ENCODE results near the gene TRAF2.

TRAF2 gene

GRCh38 chr9:136847088-136847825 lies 39.1 kb upstream of the TRAF2 start:
- DNase-seq (ENCODE audit: low read depth in 2 of 3, low spot score in 2 of 3) = no peak

GRCh38 chr9:136847826-136848392 lies 38.4 kb upstream of the TRAF2 start:
- peak; percentile 60 to 72 (median 69) for DNase-seq (ENCODE audit: low read depth in 2 of 3, low spot score in 2 of 3)

GRCh38 chr9:136848393-136849037 lies 37.8 kb upstream of the TRAF2 start:
- no peak for DNase-seq (ENCODE audit: low read depth in 2 of 3, low spot score in 2 of 3)

GRCh38 chr9:136849038-136849959 lies 37.0 kb upstream of the TRAF2 start, which contains the start of gene PHPT1:
Gene PHPT1, plus strand, starts transcription at chr9:136849409. Its CDS starts 22 bp downstream, at chr9:136849431.
- DNase-seq (ENCODE audit: low read depth in 2 of 3, low spot score in 2 of 3) = peak; percentile 87 to 95 (median 93)

- no peak for DNase-seq (ENCODE audit: low read depth in 2 of 3, low spot score in 2 of 3)
Observed at GRCh38 chr9:136849960-136850865, 36.1 kb upstream of the TRAF2 start.

- no peak for DNase-seq (ENCODE audit: low read depth in 2 of 3, low spot score in 2 of 3)
Observed at GRCh38 chr9:136850866-136851775, 35.2 kb upstream of the TRAF2 start.

- no peak for DNase-seq (ENCODE audit: low read depth in 2 of 3, low spot score in 2 of 3)
Observed at GRCh38 chr9:136851941-136852663, 34.2 kb upstream of the TRAF2 start, which contains the start of gene MAMDC4. Gene MAMDC4, plus strand, starts transcription at chr9:136852346. Its CDS starts 71 bp downstream, at chr9:136852417.

GRCh38 chr9:136852664-136853595 lies 33.4 kb upstream of the TRAF2 start:
- DNase-seq (ENCODE audit: low read depth in 2 of 3, low spot score in 2 of 3) = no peak

GRCh38 chr9:136853596-136854112 lies 32.7 kb upstream of the TRAF2 start:
- no peak for DNase-seq (ENCODE audit: low read depth in 2 of 3, low spot score in 2 of 3)

- no peak for DNase-seq (ENCODE audit: low read depth in 2 of 3, low spot score in 2 of 3)
Observed at GRCh38 chr9:136854113-136854841, 32.0 kb upstream of the TRAF2 start.

- DNase-seq (ENCODE audit: low read depth in 2 of 3, low spot score in 2 of 3) = no peak
Observed at GRCh38 chr9:136854842-136855460, 31.4 kb upstream of the TRAF2 start.

- DNase-seq (ENCODE audit: low read depth in 2 of 3, low spot score in 2 of 3) = no peak
Observed at GRCh38 chr9:136855461-136856078, 30.7 kb upstream of the TRAF2 start.

- no peak for DNase-seq (ENCODE audit: low read depth in 2 of 3, low spot score in 2 of 3)
Observed at GRCh38 chr9:136856079-136856476, 30.2 kb upstream of the TRAF2 start.

GRCh38 chr9:136856541-136857141 lies 29.7 kb upstream of the TRAF2 start:
- no peak for DNase-seq (ENCODE audit: low read depth in 2 of 3, low spot score in 2 of 3)

GRCh38 chr9:136857166-136857565 lies 29.1 kb upstream of the TRAF2 start:
- DNase-seq (ENCODE audit: low read depth in 2 of 3, low spot score in 2 of 3) = no peak

Measured in activated CD8-positive, alpha-beta memory T cell treated with anti-CD3 and anti-CD28 coated beads for 48 hours (primary cell).